OCI-LY3 (cell line): ENCODE measurements around the gene RBM14.

Source experiments
- H2AFZ ChIP-seq: fragments of 200-600, 300-600 bp; shearing (Covaris generic); 2 replicates; pipeline ENCODE4 v1.6.0; 2014; ENCODE audit warnings: antibody characterized with exemption, low read depth, low read length
- H3K27ac ChIP-seq: fragments of 200-600, 300-600 bp; sonication (generic); 2 replicates; pipeline ENCODE4 v1.5.1; 2014; ENCODE audit warnings: mild to moderate bottlenecking, low read length, moderate library complexity, mixed read lengths
- H3K27me3 ChIP-seq: fragments of 200-600, 300-600 bp; sonication (generic); 2 replicates; pipeline ENCODE4 v1.6.1; 2014; ENCODE audit warnings: low read depth, low read length, mixed read lengths
- H3K36me3 ChIP-seq: fragments of 200-600, 300-600 bp; sonication (generic); replicated peaks from 2 replicates; pipeline ENCODE3; 2014; ENCODE audit warnings: low read depth, low read length, mixed read lengths
- H3K4me1 ChIP-seq: fragments of 300-600, 200-600 bp; sonication (generic); 2 replicates; pipeline ENCODE4 v1.6.1; 2014; ENCODE audit warnings: low read length, mixed read lengths
- H3K4me2 ChIP-seq: fragments of 200-600, 300-600 bp; sonication (generic); 2 replicates; pipeline ENCODE4 v1.6.1; 2014; ENCODE audit warnings: low read length, mixed read lengths
- H3K4me3 ChIP-seq: fragments of 300-600, 200-600 bp; sonication (generic); 2 replicates; pipeline ENCODE4 v1.5.1; 2014; ENCODE audit warnings: antibody characterized with exemption, mild to moderate bottlenecking, low read length, moderate library complexity
- H3K79me2 ChIP-seq: fragments of 300-600, 200-600 bp; shearing (Covaris generic); 2 replicates; pipeline ENCODE4 v1.6.1; 2014; ENCODE audit warnings: mild to moderate bottlenecking, low read length, mixed read lengths
- H3K9ac ChIP-seq: fragments of 300-600, 200-600 bp; shearing (Covaris generic); 2 replicates; pipeline ENCODE4 v1.6.0; 2014; ENCODE audit warnings: mild to moderate bottlenecking, low read length, moderate library complexity
- H3K9me3 ChIP-seq: fragments of 200-600, 300-600 bp; shearing (Covaris generic); 2 replicates; pipeline ENCODE4 v1.6.1; 2014; ENCODE audit warnings: low read length, mixed read lengths; ENCODE audit not compliant: insufficient read depth
- H4K20me1 ChIP-seq: fragments of 200-600, 300-600 bp; sonication (generic); 2 replicates; pipeline ENCODE4 v1.6.1; 2016; ENCODE audit warnings: low read length, mixed read lengths; ENCODE audit not compliant: insufficient read depth
- CTCF ChIP-seq: fragments of 200-600, 300-600 bp; sonication (generic); IDR thresholded peaks from 2 replicates; pipeline ENCODE4 v1.5.1; 2014; ENCODE audit warnings: antibody characterized with exemption, low read length, low read depth
- EZH2phosphoT487 ChIP-seq: fragments of 200-600 bp; shearing (Covaris generic); IDR thresholded peaks from 2 replicates; pipeline ENCODE4 v1.6.1; 2018; ENCODE audit warnings: antibody characterized with exemption, mixed run types, low read depth

RBM14 gene

GRCh38 chr11:66663741-66664296 lies 47.4 kb downstream of the RBM14 start:
- Histone ChIP-seq H3K79me2 (peaks cover 91% of the 10 kb centered on the region), H3K36me3 (peaks cover 61% of the 10 kb centered on the region)

GRCh38 chr11:66665369-66665768 lies 48.9 kb downstream of the RBM14 start:
- Histone ChIP-seq H2AFZ (no peak overlapping the region), H3K79me2 (peaks cover 89% of the 10 kb centered on the region), H3K27ac (no peak overlapping the region), H3K4me2 (no peak overlapping the region), H3K9me3 (no peaks in the 10 kb centered on the region), H4K20me1 (peaks cover 47% of the 10 kb centered on the region), H3K36me3 (peaks cover 62% of the 10 kb centered on the region), H3K27me3 (no peaks in the 10 kb centered on the region), H3K4me1 (peaks cover 4% of the 10 kb centered on the region), H3K9ac (no peak overlapping the region), H3K4me3 (no peak overlapping the region)
- TF ChIP-seq CTCF = no peak
- no peak for TF ChIP-seq EZH2phosphoT487

More at GRCh38 chr11:66663741-66664296, 47.4 kb downstream of the RBM14 start:
- Histone ChIP-seq H3K9ac (no peak overlapping the region), H3K9me3 (no peaks in the 10 kb centered on the region), H3K4me1 (peaks cover 20% of the 10 kb centered on the region), H3K27me3 (no peaks in the 10 kb centered on the region), H3K4me2 (no peak overlapping the region), H2AFZ (no peak overlapping the region), H3K27ac (no peak overlapping the region), H3K4me3 (no peak overlapping the region), H4K20me1 (peaks cover 41% of the 10 kb centered on the region)
- TF ChIP-seq EZH2phosphoT487 (no peak), CTCF (no peak)

- no peak overlapping the region for H3K4me2 ChIP-seq
- TF ChIP-seq CTCF (no peak), EZH2phosphoT487 (no peak)
- H3K27me3 ChIP-seq = no peaks in the 10 kb centered on the region
- H3K27ac ChIP-seq = no peak overlapping the region
- H3K9ac ChIP-seq = no peak overlapping the region
- peaks cover 89% of the 10 kb centered on the region for H3K79me2 ChIP-seq
- H2AFZ ChIP-seq = no peak overlapping the region
- peaks cover 40% of the 10 kb centered on the region for H4K20me1 ChIP-seq
- H3K4me1 ChIP-seq = peaks cover 8% of the 10 kb centered on the region
- H3K9me3 ChIP-seq = no peaks in the 10 kb centered on the region
- no peak overlapping the region for H3K4me3 ChIP-seq
- H3K36me3 ChIP-seq = peaks cover 44% of the 10 kb centered on the region
Measured at GRCh38 chr11:66670816-66671215, 54.4 kb downstream of the RBM14 start.

- Histone ChIP-seq H3K36me3 (peaks cover 21% of the 10 kb centered on the region), H3K27me3 (no peaks in the 10 kb centered on the region), H3K79me2 (peaks cover 65% of the 10 kb centered on the region), H2AFZ (no peak overlapping the region), H3K9ac (no peak overlapping the region), H3K4me1 (peaks cover 24% of the 10 kb centered on the region), H4K20me1 (peaks cover 19% of the 10 kb centered on the region), H3K4me2 (no peak overlapping the region; the same call in 1 of the 2 replicates), H3K27ac (no peak overlapping the region), H3K4me3 (no peak overlapping the region), H3K9me3 (no peaks in the 10 kb centered on the region)
- no peak for TF ChIP-seq EZH2phosphoT487
- TF ChIP-seq CTCF = no peak
Measured at GRCh38 chr11:66674964-66675602, 58.7 kb downstream of the RBM14 start.
